HepG2 (cell line): ENCODE measurements around the gene NKX2-3. TPM values are rescaled to one million over a fixed set of nuclear protein-coding genes. Genes with fewer than 3 reads are reported as not detected.
A peak's percentile ranks its signal among the peaks of the same experiment; 100 is the strongest.

Source experiments
- AKAP8 ChIP-seq: sonication (generic); formaldehyde crosslinking; IDR thresholded peaks from 2 replicates; pipeline ENCODE4 v1.5.1; 2020; ENCODE audit warnings: mild to moderate bottlenecking, missing genetic modification reagents
- CREM ChIP-seq, 2 experiments: sonication (generic) in 1 of 2; formaldehyde crosslinking in 1 of 2; IDR thresholded peaks; 2 replicates each; pipeline versions ENCODE4 v1.4.0 to v1.6.1; 2016 to 2020; ENCODE audit warnings: antibody characterized with exemption in 1 of 2, mild to moderate bottlenecking in 1 of 2, missing genetic modification reagents in 1 of 2
- DMAP1 ChIP-seq: IDR thresholded peaks from 2 replicates; pipeline ENCODE4 v1.6.1; 2016
- ELK4 ChIP-seq: sonication (generic); formaldehyde crosslinking; IDR thresholded peaks from 2 replicates; pipeline ENCODE4 v1.9.0; 2021; ENCODE audit warnings: missing genetic modification reagents, borderline replicate concordance
- ETV5 ChIP-seq: IDR thresholded peaks from 2 replicates; pipeline ENCODE4 v1.6.1; 2018; ENCODE audit warnings: missing biosample characterization, missing genetic modification reagents, inconsistent platforms, borderline replicate concordance
- EZH2 ChIP-seq: conservative IDR thresholded peaks from 2 replicates; pipeline ENCODE4 v1.6.1; 2012; ENCODE audit warnings: mild to moderate bottlenecking, low read depth, low read length, moderate library complexity
- HOXA3 ChIP-seq: sonication (generic); formaldehyde crosslinking; IDR thresholded peaks from 2 replicates; pipeline ENCODE4 v1.5.0; 2020; ENCODE audit warnings: missing genetic modification reagents
- IKZF1 ChIP-seq: fragments of 450-650 bp; IDR thresholded peaks from 2 replicates; pipeline ENCODE4 v1.7.1; 2016
- MBD4 ChIP-seq: IDR thresholded peaks from 2 replicates; pipeline ENCODE4 v1.6.1; 2012; ENCODE audit warnings: low read length, inconsistent platforms, borderline replicate concordance
- NR2F6 ChIP-seq, 2 experiments: IDR thresholded peaks; 2 replicates each; pipeline ENCODE4 v1.6.1; 2016; ENCODE audit warnings: antibody characterized with exemption in 1 of 2, mild to moderate bottlenecking in 1 of 2
- RELA ChIP-seq: sonication (generic); formaldehyde crosslinking; IDR thresholded peaks from 2 replicates; pipeline ENCODE4 v1.4.0; 2020; ENCODE audit warnings: missing genetic modification reagents
- TRIM24 ChIP-seq: sonication (generic); formaldehyde crosslinking; IDR thresholded peaks from 2 replicates; pipeline ENCODE4 v1.8.0; 2022; ENCODE audit warnings: mild to moderate bottlenecking, missing genetic modification reagents
- ZNF451 ChIP-seq: sonication (generic); formaldehyde crosslinking; IDR thresholded peaks from 2 replicates; pipeline ENCODE4 v1.5.0; 2020; ENCODE audit warnings: mild to moderate bottlenecking, missing genetic modification reagents
- ZNF543 ChIP-seq: sonication (generic); formaldehyde crosslinking; IDR thresholded peaks from 2 replicates; pipeline ENCODE4 v1.4.0; 2020; ENCODE audit warnings: mild to moderate bottlenecking, missing genetic modification reagents
- ZNF570 ChIP-seq: sonication (generic); formaldehyde crosslinking; IDR thresholded peaks from 2 replicates; pipeline ENCODE4 v1.4.0; 2020; ENCODE audit warnings: mild to moderate bottlenecking, missing genetic modification reagents, borderline replicate concordance
- ZNF816 ChIP-seq: sonication (generic); formaldehyde crosslinking; IDR thresholded peaks from 2 replicates; pipeline ENCODE4 v1.8.0; 2022; ENCODE audit warnings: missing genetic modification reagents, mild to moderate bottlenecking, borderline replicate concordance
- polyA plus RNA-seq, 8 experiments: library from polyadenylated mRNA; depleted of rRNA in 3 of 8; stranded (reverse) in 7 of 8; unstranded in 1 of 8; fragments of >200 nt; fragmentation: Illumina TruSeq in 4 of 8; extraction: Trizol in 4 of 8; gene quantifications; 2 replicates each; pipeline versions ENCODE4 v1.2.1 to v1.2.3, GENCODE V29; 2011 to 2016; ENCODE audit warnings: low read depth in 4 of 8, missing spikeins in 1 of 8, mixed read lengths in 1 of 8; ENCODE audit not compliant: insufficient read depth in 1 of 8
- total RNA-seq, 5 experiments: library from RNA; depleted of rRNA; stranded (reverse); fragments of >200 nt; fragmentation: Illumina TruSeq; extraction: Trizol; gene quantifications; 2 replicates each; pipeline ENCODE4 v1.2.3, GENCODE V29; 2016; ENCODE audit warnings: low read depth in 1 of 5
- TF ChIP-seq, protein P1 (sequence below): sonication (generic); formaldehyde crosslinking; IDR thresholded peaks from 2 replicates; pipeline ENCODE4 v1.4.0; 2020; ENCODE audit warnings: mild to moderate bottlenecking, low read depth, missing genetic modification reagents
- TF ChIP-seq, protein P2 (sequence below): sonication (generic); formaldehyde crosslinking; IDR thresholded peaks from 2 replicates; pipeline ENCODE4 v1.4.0; 2020; ENCODE audit warnings: mild to moderate bottlenecking, low read depth, missing genetic modification reagents
- TF ChIP-seq, protein P3 (sequence below): sonication (generic); formaldehyde crosslinking; IDR thresholded peaks from 2 replicates; pipeline ENCODE4 v1.5.1; 2020; ENCODE audit warnings: mild to moderate bottlenecking, moderate library complexity, missing genetic modification reagents

NKX2-3 gene
- total and polyA plus RNA-seq, 2 of the 13 experiments (the other 11 are each of a cell fraction or from before 2014, with no cell fraction given), result not detected

DNA sequence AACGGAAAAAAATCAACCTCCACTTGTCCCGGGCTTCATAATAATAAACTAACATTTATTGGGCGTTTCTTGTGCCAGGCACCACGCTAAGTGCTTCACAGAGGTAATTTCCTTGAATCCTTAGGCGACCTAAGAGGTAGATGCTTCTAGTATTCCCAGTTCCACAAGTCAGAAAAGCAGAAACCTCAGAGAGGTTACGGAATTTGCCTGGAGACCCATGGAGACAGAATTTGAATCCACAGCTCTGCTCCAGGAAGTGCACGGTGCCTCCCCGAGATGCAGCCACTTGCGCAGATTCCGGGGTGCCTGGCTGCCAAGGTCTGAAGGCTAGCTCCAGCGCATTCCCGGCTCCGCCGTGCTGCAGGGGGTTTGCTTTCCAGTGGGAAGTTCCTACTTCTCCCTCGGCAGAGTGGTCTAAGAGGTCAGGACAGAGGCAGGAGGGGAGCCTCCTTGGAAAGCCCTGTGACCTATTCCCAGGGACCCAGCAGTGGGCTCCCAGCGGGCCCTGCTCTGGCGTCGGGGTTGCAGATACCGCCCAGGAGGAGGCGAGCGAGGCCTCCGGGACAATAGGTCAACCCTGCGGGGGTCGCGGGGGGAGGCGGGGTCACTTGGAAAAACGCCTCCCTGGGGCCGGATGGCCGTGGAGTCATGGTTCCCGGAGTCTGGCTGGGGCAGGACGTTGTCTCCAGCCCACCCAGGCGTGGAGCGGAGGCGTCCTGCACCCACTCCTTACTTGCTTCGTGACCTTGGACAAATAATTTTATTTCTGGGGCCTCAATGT is 10.1 kb upstream of the NKX2-3 start (continued):
- TF ChIP-seq ZNF543 (CRISPR knock-in tag) (no peak), ETV5 (CRISPR knock-in tag) (no peak), HOXA3 (CRISPR knock-in tag) (no peak), CREM (IDR thresholded peaks at IDR 0.05) (no peak), CREM (CRISPR knock-in tag; IDR thresholded peaks at IDR 0.05) (no peak), ZNF451 (CRISPR knock-in tag) (no peak), ELK4 (CRISPR knock-in tag) (no peak), ZNF816 (CRISPR knock-in tag) (no peak), RELA (CRISPR knock-in tag) (no peak), TRIM24 (CRISPR knock-in tag) (no peak), EZH2 (peak; percentile 88), NR2F6 (IDR thresholded peaks at IDR 0.05) (peak; percentile 30; the same call in 1 of the 2 replicates), NR2F6 (CRISPR knock-in tag; IDR thresholded peaks at IDR 0.05) (peak; percentile 55; the same call in 1 of the 2 replicates), ZNF570 (no peak), IKZF1 (no peak), AKAP8 (no peak), MBD4 (no peak), DMAP1 (no peak)
- TF ChIP-seq, protein P1, sequence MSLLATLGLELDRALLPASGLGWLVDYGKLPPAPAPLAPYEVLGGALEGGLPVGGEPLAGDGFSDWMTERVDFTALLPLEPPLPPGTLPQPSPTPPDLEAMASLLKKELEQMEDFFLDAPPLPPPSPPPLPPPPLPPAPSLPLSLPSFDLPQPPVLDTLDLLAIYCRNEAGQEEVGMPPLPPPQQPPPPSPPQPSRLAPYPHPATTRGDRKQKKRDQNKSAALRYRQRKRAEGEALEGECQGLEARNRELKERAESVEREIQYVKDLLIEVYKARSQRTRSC (CRISPR knock-in tag), result no peak
- TF ChIP-seq, protein P2, sequence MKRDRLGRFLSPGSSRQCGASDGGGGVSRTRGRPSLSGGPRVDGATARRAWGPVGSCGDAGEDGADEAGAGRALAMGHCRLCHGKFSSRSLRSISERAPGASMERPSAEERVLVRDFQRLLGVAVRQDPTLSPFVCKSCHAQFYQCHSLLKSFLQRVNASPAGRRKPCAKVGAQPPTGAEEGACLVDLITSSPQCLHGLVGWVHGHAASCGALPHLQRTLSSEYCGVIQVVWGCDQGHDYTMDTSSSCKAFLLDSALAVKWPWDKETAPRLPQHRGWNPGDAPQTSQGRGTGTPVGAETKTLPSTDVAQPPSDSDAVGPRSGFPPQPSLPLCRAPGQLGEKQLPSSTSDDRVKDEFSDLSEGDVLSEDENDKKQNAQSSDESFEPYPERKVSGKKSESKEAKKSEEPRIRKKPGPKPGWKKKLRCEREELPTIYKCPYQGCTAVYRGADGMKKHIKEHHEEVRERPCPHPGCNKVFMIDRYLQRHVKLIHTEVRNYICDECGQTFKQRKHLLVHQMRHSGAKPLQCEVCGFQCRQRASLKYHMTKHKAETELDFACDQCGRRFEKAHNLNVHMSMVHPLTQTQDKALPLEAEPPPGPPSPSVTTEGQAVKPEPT, result no peak
- TF ChIP-seq, protein P3, sequence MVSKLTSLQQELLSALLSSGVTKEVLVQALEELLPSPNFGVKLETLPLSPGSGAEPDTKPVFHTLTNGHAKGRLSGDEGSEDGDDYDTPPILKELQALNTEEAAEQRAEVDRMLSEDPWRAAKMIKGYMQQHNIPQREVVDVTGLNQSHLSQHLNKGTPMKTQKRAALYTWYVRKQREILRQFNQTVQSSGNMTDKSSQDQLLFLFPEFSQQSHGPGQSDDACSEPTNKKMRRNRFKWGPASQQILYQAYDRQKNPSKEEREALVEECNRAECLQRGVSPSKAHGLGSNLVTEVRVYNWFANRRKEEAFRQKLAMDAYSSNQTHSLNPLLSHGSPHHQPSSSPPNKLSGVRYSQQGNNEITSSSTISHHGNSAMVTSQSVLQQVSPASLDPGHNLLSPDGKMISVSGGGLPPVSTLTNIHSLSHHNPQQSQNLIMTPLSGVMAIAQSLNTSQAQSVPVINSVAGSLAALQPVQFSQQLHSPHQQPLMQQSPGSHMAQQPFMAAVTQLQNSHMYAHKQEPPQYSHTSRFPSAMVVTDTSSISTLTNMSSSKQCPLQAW (CRISPR knock-in tag), result no peak
